Neural crest cell (in vitro differentiated cells): ENCODE measurements around the gene RIT1. TPM values are rescaled to one million over a fixed set of nuclear protein-coding genes. Genes with fewer than 3 reads are reported as not detected.

Experiments used
- DNase-seq: peaks from one replicate; pipeline ENCODE4 v3.0.0; 2021; ENCODE audit warnings: low read depth, mixed read lengths, low spot score
- H3K27ac Mint-ChIP-seq: one replicate; pipeline ENCODE4 v1.8.0; 2021; ENCODE audit warnings: mild to moderate bottlenecking, mixed read lengths; ENCODE audit not compliant: unreplicated experiment
- H3K27me3 Mint-ChIP-seq: 2 replicates; pipeline ENCODE4 v1.8.0; 2021; ENCODE audit warnings: low read depth, mild to moderate bottlenecking, mixed read lengths
- H3K36me3 Mint-ChIP-seq: 2 replicates; pipeline ENCODE4 v1.8.0; 2021; ENCODE audit warnings: low read depth, mild to moderate bottlenecking, mixed read lengths
- H3K4me1 Mint-ChIP-seq: 2 replicates; pipeline ENCODE4 v1.8.0; 2021; ENCODE audit warnings: mixed read lengths
- H3K4me3 Mint-ChIP-seq: one replicate; pipeline ENCODE4 v1.8.0; 2021; ENCODE audit warnings: mild to moderate bottlenecking, mixed read lengths
- H3K9me3 Mint-ChIP-seq: 2 replicates; pipeline ENCODE4 v1.8.0; 2021; ENCODE audit warnings: mixed read lengths
- CTCF ChIP-seq: fragments of 200-600 bp; sonication (generic); conservative IDR thresholded peaks from 2 replicates; pipeline ENCODE4 v1.5.0; 2021; ENCODE audit warnings: antibody characterized with exemption, mild to moderate bottlenecking
- total RNA-seq: library from RNA; stranded (reverse); gene quantifications from 2 replicates; pipeline ENCODE4 v1.2.1, GENCODE V29; 2021

Gene RIT1
- total RNA-seq, 1 donor from 2014 or later: 34.5 TPM

- no peaks in the 10 kb centered on the region for H3K27me3 Mint-ChIP-seq
- DNase-seq: no peak
- no peak overlapping the region for H3K27ac Mint-ChIP-seq
- H3K4me1 Mint-ChIP-seq: peaks cover 9% of the 10 kb centered on the region
- no peaks in the 10 kb centered on the region for H3K9me3 Mint-ChIP-seq
- H3K36me3 Mint-ChIP-seq: peaks cover 2% of the 10 kb centered on the region
- no peak overlapping the region for H3K4me3 Mint-ChIP-seq
- no peak for TF ChIP-seq CTCF
Observed at GRCh38 chr1:155880251-155880650, 30.9 kb downstream of the RIT1 start.

- Mint-ChIP-seq H3K27me3 (no peaks in the 10 kb centered on the region), H3K9me3 (no peaks in the 10 kb centered on the region), H3K4me3 (no peak overlapping the region), H3K4me1 (peaks cover 4% of the 10 kb centered on the region), H3K36me3 (peaks cover 2% of the 10 kb centered on the region), H3K27ac (no peak overlapping the region)
- TF ChIP-seq CTCF: no peak
- no peak for DNase-seq
Observed at GRCh38 chr1:155877945-155878344, 33.2 kb downstream of the RIT1 start.

- H3K27me3 Mint-ChIP-seq: no peaks in the 10 kb centered on the region
- no peak overlapping the region for H3K4me3 Mint-ChIP-seq
- no peak overlapping the region for H3K27ac Mint-ChIP-seq
- H3K9me3 Mint-ChIP-seq: no peaks in the 10 kb centered on the region
- peaks cover 24% of the 10 kb centered on the region for H3K4me1 Mint-ChIP-seq
- no peak for DNase-seq
- no peak for TF ChIP-seq CTCF
- H3K36me3 Mint-ChIP-seq: peaks cover 2% of the 10 kb centered on the region
Observed at GRCh38 chr1:155873860-155874259, 37.3 kb downstream of the RIT1 start.

- Mint-ChIP-seq H3K9me3 (no peaks in the 10 kb centered on the region), H3K4me3 (peak overlapping the region; percentile 7), H3K4me1 (peaks cover 24% of the 10 kb centered on the region), H3K27ac (peak overlapping the region; percentile 97), H3K27me3 (no peaks in the 10 kb centered on the region), H3K36me3 (peaks cover 5% of the 10 kb centered on the region)
- no peak for TF ChIP-seq CTCF
- DNase-seq: no peak
Observed at GRCh38 chr1:155872527-155872926, 38.6 kb downstream of the RIT1 start.

- no peak for DNase-seq
- Mint-ChIP-seq H3K9me3 (no peaks in the 10 kb centered on the region), H3K4me3 (no peak overlapping the region), H3K36me3 (peaks cover 3% of the 10 kb centered on the region), H3K27me3 (no peaks in the 10 kb centered on the region), H3K4me1 (peaks cover 24% of the 10 kb centered on the region), H3K27ac (peak overlapping the region; percentile 57)
- no peak for TF ChIP-seq CTCF
Observed at GRCh38 chr1:155871390-155871789, 39.8 kb downstream of the RIT1 start.

GRCh38 chr1:155867766-155868165 is 43.4 kb downstream of the RIT1 start:
- TF ChIP-seq CTCF: no peak
- no peak for DNase-seq
- Mint-ChIP-seq H3K4me1 (peaks cover 18% of the 10 kb centered on the region), H3K36me3 (peaks cover 3% of the 10 kb centered on the region), H3K27ac (no peak overlapping the region), H3K4me3 (no peak overlapping the region), H3K27me3 (no peaks in the 10 kb centered on the region), H3K9me3 (no peaks in the 10 kb centered on the region)
